NCI-H1930 (cell line): ENCODE results near the gene MEIS2.
A peak's percentile ranks its signal among the peaks of the same experiment; 100 is the strongest.

ENCODE experiments used
- DNase-seq, 2 experiments: peaks; one replicate each; lab custom pipeline; 2025; lab: John Stamatoyannopoulos, UW

Gene MEIS2

GRCh38 chr15:37098468-37099318 lies 1.7 kb downstream of the MEIS2 start:
- DNase-seq, result peak in 1 of 2 experiments; percentile 15

GRCh38 chr15:37097144-37097919 lies 3.0 kb downstream of the MEIS2 start:
- DNase-seq, result no peak

- DNase-seq, result no peak
Measured at GRCh38 chr15:37096558-37097143, 3.7 kb downstream of the MEIS2 start.

DNA sequence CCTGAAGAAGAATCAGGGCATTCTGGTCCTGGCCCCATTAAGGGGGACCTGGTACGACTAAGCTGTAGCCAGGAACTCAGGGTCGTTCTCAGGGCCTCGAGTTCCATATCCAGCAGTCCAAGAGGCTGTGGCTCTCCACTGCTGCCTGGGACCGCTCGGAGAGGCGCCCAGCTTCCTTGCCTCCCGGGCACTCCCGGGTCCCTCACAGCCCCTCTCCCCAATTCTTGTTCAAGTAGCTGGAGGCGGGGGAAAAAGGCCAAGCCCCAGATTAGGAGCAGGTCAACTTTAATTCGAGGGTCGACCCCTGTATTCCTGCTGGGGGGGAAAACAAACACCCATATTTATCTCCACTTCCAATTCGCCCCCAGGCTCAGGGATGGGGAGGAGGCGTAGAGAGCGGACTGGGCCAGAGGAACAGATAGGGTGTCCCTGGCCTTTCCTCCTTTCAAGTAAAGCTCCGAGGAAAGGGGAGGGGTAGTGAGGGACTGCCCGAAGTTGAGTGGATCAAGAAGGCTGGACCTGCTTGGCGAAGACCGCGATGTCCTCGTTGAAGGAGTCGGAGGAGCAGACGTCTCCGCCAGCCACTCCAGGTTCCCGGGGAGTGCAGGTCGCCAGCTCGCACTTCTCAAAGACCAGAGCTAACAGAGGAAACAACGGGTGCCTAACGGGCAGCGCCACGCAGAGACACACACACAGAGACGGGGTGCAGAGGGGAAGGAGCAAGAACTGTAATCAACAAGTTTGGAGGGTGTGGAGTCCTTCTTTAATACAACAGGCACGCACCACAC lies 4.4 kb downstream of the MEIS2 start:
- DNase-seq, result no peak

GRCh38 chr15:37094915-37095711 lies 5.2 kb downstream of the MEIS2 start:
- DNase-seq, result no peak

DNA sequence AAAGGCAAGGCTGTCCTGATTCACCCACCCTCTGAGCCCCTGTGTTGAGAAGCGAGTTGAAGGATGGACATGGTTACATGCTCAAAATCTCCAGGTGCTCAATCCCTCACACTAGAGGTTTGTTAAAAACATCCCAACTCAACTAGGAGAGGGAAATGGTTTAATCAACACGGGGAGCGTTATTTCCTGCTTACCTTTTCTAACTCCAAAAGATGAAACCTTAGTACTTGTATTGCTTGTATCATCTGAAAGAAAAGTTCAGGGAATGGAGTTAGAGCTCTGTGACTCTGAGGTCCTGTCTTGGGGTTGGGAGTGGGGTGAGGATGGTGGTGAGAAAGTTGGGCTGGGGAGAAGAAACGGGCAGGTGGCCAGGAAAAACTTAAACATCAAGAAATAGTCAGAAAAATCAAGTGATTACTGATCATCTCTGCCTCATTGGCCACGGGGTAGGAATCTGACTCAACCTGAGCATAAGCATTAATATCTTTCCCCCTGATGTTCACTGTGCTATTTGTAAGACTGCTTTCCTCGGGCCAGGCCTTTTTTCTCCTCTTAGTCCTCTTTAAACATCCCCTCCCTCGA lies 5.9 kb downstream of the MEIS2 start:
- no peak for DNase-seq

DNA sequence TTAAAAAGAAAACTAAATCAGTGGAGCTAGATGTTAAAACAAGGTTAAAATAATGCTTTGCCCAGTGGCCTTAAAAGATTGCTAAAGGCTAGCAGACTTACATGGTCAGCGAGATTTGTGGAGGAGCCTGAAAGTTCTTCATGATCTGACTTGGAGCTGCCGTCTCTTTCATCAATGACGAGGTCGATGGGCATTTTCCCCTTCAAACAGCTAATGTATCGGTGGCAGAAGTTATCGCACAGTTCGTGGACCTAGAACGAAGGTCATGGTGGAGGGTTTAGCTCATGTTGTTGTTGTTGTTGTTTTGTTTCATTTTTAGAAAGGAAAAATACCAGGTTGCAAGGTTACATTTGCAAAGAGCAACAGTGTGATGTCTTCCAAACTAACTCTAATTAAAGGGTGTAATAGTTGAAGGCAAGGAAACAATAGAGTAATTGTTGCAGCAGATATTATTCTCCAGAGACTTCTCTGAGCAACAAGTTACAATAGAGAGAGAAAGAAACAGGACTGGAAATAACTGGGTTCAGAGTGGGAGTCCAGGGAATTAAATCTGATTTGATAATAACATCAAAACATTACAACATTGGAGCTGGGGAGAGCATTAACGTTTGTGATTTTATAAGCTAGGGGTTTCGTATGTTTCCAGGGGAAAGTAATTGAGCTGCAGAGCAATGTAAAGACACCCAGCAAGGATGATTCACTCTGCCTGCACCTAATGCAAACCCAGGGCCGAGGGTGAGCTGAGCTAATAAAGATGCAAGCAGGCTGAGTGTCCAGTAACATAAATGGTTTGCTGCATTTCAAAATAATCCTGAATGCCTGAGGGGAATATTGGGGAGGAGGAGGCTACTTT lies 6.6 kb downstream of the MEIS2 start:
- no peak for DNase-seq

GRCh38 chr15:37090543-37091175 lies 9.7 kb downstream of the MEIS2 start:
- no peak for DNase-seq

GRCh38 chr15:37088436-37088835 lies 11.9 kb downstream of the MEIS2 start:
- DNase-seq, result no peak

- peak; percentile 10 to 62 for DNase-seq
Measured at GRCh38 chr15:37087131-37087588, 13.2 kb downstream of the MEIS2 start.

- DNase-seq, result no peak
Measured at GRCh38 chr15:37086521-37086920, 13.8 kb downstream of the MEIS2 start.

DNA sequence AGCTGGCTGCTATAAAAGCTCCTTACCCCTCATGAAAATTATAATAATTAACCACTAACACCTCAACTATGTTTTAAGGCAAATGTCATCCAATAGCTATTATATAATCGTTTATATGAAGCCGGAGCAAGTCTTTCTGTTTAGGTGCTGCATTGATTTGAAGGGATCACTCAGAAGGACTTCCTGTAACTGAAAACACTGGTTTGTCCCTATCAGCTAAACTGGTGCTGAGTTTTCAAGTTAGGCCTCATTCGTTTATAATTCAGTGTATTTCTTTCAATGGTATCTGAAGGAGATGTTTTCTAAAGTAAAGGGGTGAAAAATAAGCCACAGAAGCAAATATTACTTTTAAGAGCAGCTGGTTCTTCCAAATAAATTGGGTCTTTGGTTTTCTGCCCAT lies 14.2 kb downstream of the MEIS2 start:
- no peak for DNase-seq

GRCh38 chr15:37084602-37085001 lies 15.7 kb downstream of the MEIS2 start:
- no peak for DNase-seq

DNA sequence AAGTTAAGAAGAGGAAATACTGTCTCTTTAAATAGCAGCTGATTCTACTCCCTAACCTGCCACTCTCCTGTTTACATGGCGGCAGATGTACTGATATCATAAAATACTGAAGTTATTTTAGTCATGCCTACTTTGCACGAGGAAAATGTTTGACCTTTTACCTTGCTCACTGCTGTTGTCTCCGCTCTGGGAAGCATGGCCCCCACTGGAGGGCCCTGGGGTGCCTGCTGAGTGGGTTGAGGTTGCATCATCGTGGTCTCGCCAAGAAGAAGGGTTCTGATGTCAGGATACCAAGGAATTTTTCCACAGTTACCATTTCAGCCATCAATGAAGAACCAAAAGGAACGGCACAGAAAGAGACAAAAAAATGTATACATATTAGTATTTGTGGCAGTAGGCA lies 16.7 kb downstream of the MEIS2 start:
- DNase-seq, result no peak

- DNase-seq, result no peak
Measured at GRCh38 chr15:37081983-37082382, 18.4 kb downstream of the MEIS2 start.

DNA sequence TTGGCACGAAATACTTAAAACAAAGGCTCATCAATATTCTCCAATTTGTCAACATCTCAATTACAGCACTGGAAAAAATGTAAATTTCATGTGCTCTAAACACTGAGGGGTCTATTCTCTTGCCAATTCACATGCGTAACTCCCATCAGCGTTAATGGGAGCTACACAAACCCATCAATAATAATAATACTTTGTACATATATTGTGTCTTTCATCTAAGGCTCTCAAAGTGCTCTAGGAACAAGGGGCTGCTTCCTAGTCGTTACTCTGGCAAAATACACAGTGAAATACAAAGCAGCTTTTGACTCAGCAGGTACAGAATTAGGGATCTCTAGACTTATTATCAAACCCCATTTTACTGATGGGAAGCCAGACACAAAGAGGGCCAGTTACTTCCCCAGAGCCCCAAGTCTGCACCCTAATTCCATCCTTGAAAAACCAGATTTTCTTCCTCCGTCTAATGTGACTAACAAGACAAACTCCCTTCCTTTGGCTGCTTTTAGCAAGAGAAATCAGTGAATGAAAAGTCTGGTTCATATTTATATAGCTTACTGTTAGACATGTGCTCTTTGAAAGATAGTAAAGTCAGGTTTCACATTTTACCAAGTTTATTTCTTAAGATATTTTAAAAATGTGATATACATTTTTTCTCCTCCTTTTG lies 20.0 kb downstream of the MEIS2 start:
- DNase-seq, result no peak

- DNase-seq, result no peak
Measured at GRCh38 chr15:37079726-37080125, 20.6 kb downstream of the MEIS2 start.

GRCh38 chr15:37078566-37078965 lies 21.8 kb downstream of the MEIS2 start:
- DNase-seq, result peak in 1 of 2 experiments; percentile 8
